B cell (primary cell): Measurements from ENCODE around the gene RFTN2. TPM values are rescaled to one million over a fixed set of nuclear protein-coding genes. Genes with fewer than 3 reads are reported as not detected.

Experiments
- ATAC-seq: fragments of 200-7000 bp; cut with Tn5 transposase; one replicate; pipeline ENCODE4 v1.10.0; 2021; ENCODE audit warnings: low read depth, mild to moderate bottlenecking, moderate number of reproducible peaks, moderate library complexity
- CTCF ChIA-PET: fragments of 350-600 bp; sonication (Branson Sonifier 250); formaldehyde crosslinking; loops from one replicate; lab custom pipeline; 2021; ENCODE audit warnings: antibody characterized with exemption, inconsistent platforms; lab: Charles Lee
- POLR2A ChIA-PET: fragments of 350-600 bp; sonication (Branson Sonifier 250); formaldehyde crosslinking; loops from one replicate; lab custom pipeline; 2021; ENCODE audit warnings: antibody characterized with exemption; lab: Charles Lee
- DNase-seq: peaks from one replicate; pipeline ENCODE4 v3.0.0; 2013
- H2AFZ ChIP-seq: 2 replicates; pipeline ENCODE4 v1.6.1; 2012; ENCODE audit warnings: mild to moderate bottlenecking, low read depth, low read length; ENCODE audit not compliant: insufficient read depth, poor library complexity, severe bottlenecking
- H3K27ac ChIP-seq, 2 donors: 1 replicate in 1 of 2; 2 replicates in 1 of 2; pipeline ENCODE4 v1.5.1; 2012 to 2013; ENCODE audit warnings: low read length in 2 of 2, mild to moderate bottlenecking in 2 of 2, moderate library complexity in 1 of 2
- H3K27me3 ChIP-seq, 4 experiments: fragments of 200-600 bp in 1 of 4; sonication (generic) in 1 of 4; replicated peaks in 1 of 4; 1 replicate in 2 of 4; 2 replicates in 2 of 4; pipeline versions ENCODE4 v1.6.1 to v1.7.0; 2013 to 2016; ENCODE audit warnings: low read length in 3 of 4, mild to moderate bottlenecking in 2 of 4, mixed read lengths in 1 of 4, moderate library complexity in 1 of 4; ENCODE audit not compliant: insufficient read depth in 4 of 4, control insufficient read depth in 3 of 4; ENCODE audit errors: control extremely low read depth in 1 of 4
- H3K36me3 ChIP-seq, 2 experiments: replicated peaks in 1 of 2; 1 replicate in 1 of 2; 2 replicates in 1 of 2; pipeline versions ENCODE4 v1.6.1 to v1.7.1; 2013; ENCODE audit warnings: low read length in 1 of 2; ENCODE audit not compliant: insufficient read depth in 2 of 2, control insufficient read depth in 1 of 2; ENCODE audit errors: control extremely low read depth in 1 of 2, extremely low read depth in 1 of 2
- H3K4me1 ChIP-seq, 2 donors: fragments of 200-600 bp in 1 of 2; sonication (generic) in 1 of 2; 1 replicate in 1 of 2; 2 replicates in 1 of 2; pipeline versions ENCODE4 v1.5.1 to v1.6.1; 2013 to 2017; ENCODE audit warnings: low read length in 2 of 2; ENCODE audit not compliant: control insufficient read depth in 2 of 2, insufficient read depth in 2 of 2
- H3K4me2 ChIP-seq: replicated peaks from 2 replicates; pipeline ENCODE3; 2012; ENCODE audit warnings: mild to moderate bottlenecking, low read depth, low read length; ENCODE audit not compliant: poor library complexity, severe bottlenecking
- H3K4me3 ChIP-seq, 5 experiments: fragments of 200-600 bp in 1 of 5; sonication (generic) in 1 of 5; 1 replicate in 3 of 5; 2 replicates in 2 of 5; pipeline versions ENCODE4 v1.5.1 to v1.7.0; 2011 to 2016; ENCODE audit warnings: low read length in 4 of 5, mild to moderate bottlenecking in 4 of 5, low read depth in 2 of 5, control low read depth in 1 of 5, moderate library complexity in 1 of 5; ENCODE audit not compliant: insufficient read depth in 1 of 5; ENCODE audit errors: control extremely low read depth in 1 of 5, extremely low read depth in 1 of 5
- H3K79me2 ChIP-seq: fragments of 200-600 bp; sonication (generic); one replicate; pipeline ENCODE4 v1.6.0; 2016; ENCODE audit warnings: low read length; ENCODE audit not compliant: control insufficient read depth, insufficient read depth
- H3K9ac ChIP-seq: fragments of 200-600 bp; sonication (generic); 2 replicates; pipeline ENCODE4 v1.6.1; 2017; ENCODE audit warnings: mild to moderate bottlenecking, low read length, moderate library complexity
- H3K9me3 ChIP-seq, 3 donors: one replicate each; pipeline versions ENCODE4 v1.6.1 to v1.7.1; 2013; ENCODE audit warnings: low read length in 2 of 3; ENCODE audit not compliant: control insufficient read depth in 2 of 3, insufficient read depth in 1 of 3; ENCODE audit errors: control extremely low read depth in 1 of 3
- H4K20me1 ChIP-seq: 2 replicates; pipeline ENCODE4 v1.6.0; 2012; ENCODE audit warnings: mild to moderate bottlenecking, low read length; ENCODE audit not compliant: insufficient read depth, control insufficient read depth, poor library complexity, severe bottlenecking
- H3K27ac Mint-ChIP-seq: one replicate; pipeline ENCODE4 v1.8.0; 2021; ENCODE audit warnings: mixed read lengths
- H3K27me3 Mint-ChIP-seq: one replicate; pipeline ENCODE4 v1.8.0; 2021; ENCODE audit warnings: mixed read lengths
- H3K4me1 Mint-ChIP-seq: one replicate; pipeline ENCODE4 v1.8.0; 2021; ENCODE audit warnings: mixed read lengths
- H3K4me3 Mint-ChIP-seq: one replicate; pipeline ENCODE4 v1.8.0; 2021; ENCODE audit warnings: mixed read lengths
- H3K9me3 Mint-ChIP-seq: one replicate; pipeline ENCODE4 v1.8.0; 2022; ENCODE audit warnings: mixed read lengths; ENCODE audit not compliant: insufficient read depth
- CTCF ChIP-seq: fragments of 200-600 bp; IDR thresholded peaks from one replicate; pipeline ENCODE4 v1.8.0; 2022; ENCODE audit warnings: antibody characterized with exemption, mild to moderate bottlenecking
- EZH2 ChIP-seq: IDR thresholded peaks from 2 replicates; pipeline ENCODE4 v1.6.1; 2012; ENCODE audit warnings: borderline replicate concordance, low read depth, mild to moderate bottlenecking, moderate library complexity, low read length; ENCODE audit not compliant: insufficient read depth, poor library complexity, severe bottlenecking
- WGBS: methylation state at CpG from one replicate; pipeline ENCODE4 v1.1.5; 2013; ENCODE audit warnings: missing lambda C conversion rate; ENCODE audit not compliant: insufficient coverage; 5-methylcytosine and 5-hydroxymethylcytosine counted together
- intact Hi-C: fragments of 100-400 bp; cut with micrococcal nuclease; formaldehyde crosslinking; loops from one replicate; pipeline ENCODE4 v1.10.0; 2022
- polyA plus RNA-seq: library from polyadenylated mRNA; depleted of rRNA; stranded (reverse); fragments of >200 nt; gene quantifications from 2 replicates; pipeline ENCODE4 v1.2.3, GENCODE V29; 2012
- total RNA-seq, 2 donors: library from RNA; stranded (reverse); fragments of 120-200 nt in 1 of 2; gene quantifications; 1 replicate in 1 of 2; 2 replicates in 1 of 2; pipeline versions ENCODE4 v1.2.3 to v1.2.4, GENCODE V29; 2013 to 2022

Gene RFTN2
- total and polyA plus RNA-seq, 2 donors (not counting 1 experiment from before 2014, with no cell fraction given): not detected

- WGBS: no CpG with 5 or more reads among the region's 3 CpGs
- Histone ChIP-seq H3K9ac (no peak overlapping the region), H3K4me1 (no peaks in the 10 kb centered on the region), H2AFZ (no peak overlapping the region), H3K79me2 (no peaks in the 10 kb centered on the region), H3K27me3 (no peaks in the 10 kb centered on the region), H3K27ac (no peak overlapping the region), H4K20me1 (no peaks in the 10 kb centered on the region), H3K36me3 (no peaks in the 10 kb centered on the region), H3K4me3 (no peak overlapping the region), H3K9me3 (peaks cover 0 to 13% (median 11%) of the 10 kb centered on the region in 3 donors), H3K4me2 (no peak overlapping the region)
- intact Hi-C loops: no loop called here
- Mint-ChIP-seq H3K27me3 (no peaks in the 10 kb centered on the region), H3K4me3 (no peak overlapping the region), H3K4me1 (no peaks in the 10 kb centered on the region), H3K9me3 (peaks cover 5% of the 10 kb centered on the region), H3K27ac (no peak overlapping the region)
- TF ChIP-seq CTCF (no peak), EZH2 (no peak)
- DNase-seq: no peak
- ChIA-PET POLR2A (no interaction called here), CTCF (no interaction called here)
- no peak for ATAC-seq
These were observed 98.8 kb downstream of the RFTN2 start for GRCh38 chr2:197576631-197577030.

GRCh38 chr2:197575987-197576386 is 99.4 kb downstream of the RFTN2 start:
- WGBS: 100% methylated on average over 1 of the region's 2 CpGs
- Histone ChIP-seq H3K9ac (no peak overlapping the region), H2AFZ (no peak overlapping the region), H3K4me3 (no peak overlapping the region), H3K27me3 (no peaks in the 10 kb centered on the region), H3K79me2 (no peaks in the 10 kb centered on the region), H3K4me2 (no peak overlapping the region), H4K20me1 (no peaks in the 10 kb centered on the region), H3K9me3 (peaks cover 0 to 13% (median 11%) of the 10 kb centered on the region in 3 donors), H3K36me3 (no peaks in the 10 kb centered on the region), H3K27ac (no peak overlapping the region), H3K4me1 (no peaks in the 10 kb centered on the region)
- CTCF ChIA-PET: no interaction called here
- no peaks in the 10 kb centered on the region for H3K4me1 Mint-ChIP-seq
- POLR2A ChIA-PET: no interaction called here
- H3K9me3 Mint-ChIP-seq: peaks cover 5% of the 10 kb centered on the region
- no peak for ATAC-seq
- H3K27ac Mint-ChIP-seq: no peak overlapping the region
- H3K27me3 Mint-ChIP-seq: no peaks in the 10 kb centered on the region
- DNase-seq: no peak
- no peak overlapping the region for H3K4me3 Mint-ChIP-seq
- TF ChIP-seq EZH2 (no peak), CTCF (no peak)
- intact Hi-C loops: no loop called here
